ENCODE measurements around the gene VPS25.

The VPS25 gene

DNA sequence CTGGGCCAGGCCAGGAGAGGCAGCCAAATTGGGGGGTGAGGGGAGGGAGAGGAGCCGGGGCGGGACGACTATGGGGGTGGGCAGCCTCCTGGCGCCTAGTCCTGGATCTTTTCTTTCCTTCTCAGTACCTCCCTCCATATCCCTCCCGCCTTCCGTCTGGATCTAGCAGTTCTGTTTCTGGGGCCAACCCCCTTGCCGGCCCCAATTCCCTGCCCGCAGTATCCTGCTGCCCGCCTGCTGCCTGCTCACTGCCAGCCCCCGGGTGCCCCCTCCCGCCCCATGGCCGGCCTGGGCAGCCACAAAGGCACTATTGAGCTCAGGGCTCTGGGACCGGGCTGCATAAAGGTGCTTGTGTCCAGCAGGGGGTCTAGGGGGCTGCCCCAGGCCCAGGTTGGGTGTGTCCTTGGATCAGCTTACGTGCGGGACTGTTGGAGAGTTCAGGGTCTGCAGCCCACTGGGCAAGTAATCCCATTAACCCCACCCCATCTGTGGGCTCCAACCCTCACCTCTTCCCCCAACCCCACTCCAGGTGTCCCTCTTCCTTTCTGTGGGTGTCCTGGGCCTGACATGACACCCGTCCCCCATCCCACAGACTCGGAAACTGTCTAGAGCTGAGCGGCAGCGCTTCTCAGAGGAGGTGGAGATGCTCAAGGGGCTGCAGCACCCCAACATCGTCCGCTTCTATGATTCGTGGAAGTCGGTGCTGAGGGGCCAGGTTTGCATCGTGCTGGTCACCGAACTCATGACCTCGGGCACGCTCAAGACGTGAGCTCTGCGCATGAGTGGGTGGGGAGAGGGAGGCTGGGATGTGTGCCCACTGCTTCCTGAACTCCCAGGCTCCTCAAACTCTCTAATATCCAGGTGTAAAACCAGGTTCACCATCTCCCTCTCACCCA, 9.2 kb downstream of the VPS25 start:
- H3K4me3 ChIP-seq (ENCODE audit: low read depth, low read length), result peak overlapping the region; percentile 76
- TF ChIP-seq, protein P1, sequence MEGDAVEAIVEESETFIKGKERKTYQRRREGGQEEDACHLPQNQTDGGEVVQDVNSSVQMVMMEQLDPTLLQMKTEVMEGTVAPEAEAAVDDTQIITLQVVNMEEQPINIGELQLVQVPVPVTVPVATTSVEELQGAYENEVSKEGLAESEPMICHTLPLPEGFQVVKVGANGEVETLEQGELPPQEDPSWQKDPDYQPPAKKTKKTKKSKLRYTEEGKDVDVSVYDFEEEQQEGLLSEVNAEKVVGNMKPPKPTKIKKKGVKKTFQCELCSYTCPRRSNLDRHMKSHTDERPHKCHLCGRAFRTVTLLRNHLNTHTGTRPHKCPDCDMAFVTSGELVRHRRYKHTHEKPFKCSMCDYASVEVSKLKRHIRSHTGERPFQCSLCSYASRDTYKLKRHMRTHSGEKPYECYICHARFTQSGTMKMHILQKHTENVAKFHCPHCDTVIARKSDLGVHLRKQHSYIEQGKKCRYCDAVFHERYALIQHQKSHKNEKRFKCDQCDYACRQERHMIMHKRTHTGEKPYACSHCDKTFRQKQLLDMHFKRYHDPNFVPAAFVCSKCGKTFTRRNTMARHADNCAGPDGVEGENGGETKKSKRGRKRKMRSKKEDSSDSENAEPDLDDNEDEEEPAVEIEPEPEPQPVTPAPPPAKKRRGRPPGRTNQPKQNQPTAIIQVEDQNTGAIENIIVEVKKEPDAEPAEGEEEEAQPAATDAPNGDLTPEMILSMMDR (IDR thresholded peaks at IDR 0.05; ENCODE audit: insufficient read depth, low read length, missing control alignments), result no peak
- CTCF ChIA-PET, result interaction anchor here (1.0 to 5.8 kb wide), 7 partner anchors 9 to 52 kb away, joined by 3 to 34 read pairs (median 5); partner anchors contain the start of genes BECN1 and VPS25
- DNase-seq (ENCODE audit: low read depth, low spot score), result no peak
- POLR2A ChIA-PET, result interaction anchor here (0.6 to 1.9 kb wide), 3 partner anchors 9 to 22 kb away, joined by 3 to 5 read pairs (median 5); partner anchors contain the start of gene VPS25

DNA sequence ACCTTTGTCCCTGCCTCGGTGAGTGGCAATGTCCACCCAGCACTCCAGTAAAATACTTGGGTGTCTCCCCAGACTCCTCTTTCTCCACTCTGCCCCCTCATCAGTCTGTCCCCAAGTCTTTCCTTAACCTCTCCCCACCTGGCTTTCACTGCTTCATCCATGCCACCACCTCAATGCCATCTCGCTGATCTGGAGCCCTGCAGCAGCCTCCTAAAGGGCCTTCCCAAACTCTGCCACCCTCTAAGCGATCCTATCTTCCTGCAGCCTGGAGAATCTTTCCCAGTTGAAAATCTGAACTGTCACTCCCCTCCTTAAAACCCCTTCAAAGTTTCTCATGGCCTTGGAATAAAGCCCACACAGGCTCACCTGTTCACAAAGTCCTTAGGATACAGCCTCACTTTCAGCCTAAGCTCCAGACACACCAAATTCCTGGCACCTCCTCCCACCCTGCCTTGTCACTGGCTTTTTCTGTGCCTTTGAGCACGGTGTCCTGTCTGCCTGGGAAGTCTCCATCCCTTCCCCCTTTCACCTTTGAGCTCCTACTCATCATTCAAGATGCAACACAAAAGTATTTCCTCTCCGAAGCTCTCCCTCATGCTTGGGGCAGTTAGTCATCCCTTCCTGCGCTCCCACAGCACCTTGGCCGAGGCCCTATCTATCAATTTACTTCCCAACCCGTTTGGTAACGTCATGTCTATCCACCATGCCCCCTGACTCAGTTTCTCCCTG, 10.0 kb downstream of the VPS25 start:
- CTCF ChIA-PET, result interaction anchor here (1.0 to 2.2 kb wide), 4 partner anchors 10 to 51 kb away, joined by 4 to 8 read pairs (median 6); partner anchors contain the start of genes BECN1 and VPS25
- H3K4me3 ChIP-seq (ENCODE audit: low read depth, low read length), result peak overlapping the region; percentile 76
- no peak for DNase-seq (ENCODE audit: low read depth, low spot score)
- POLR2A ChIA-PET, result interaction anchor here (0.6 to 1.4 kb wide), 3 partner anchors 10 to 14 kb away, joined by 3 to 5 read pairs (median 4); partner anchors contain the start of gene VPS25
- TF ChIP-seq, protein P1 (IDR thresholded peaks at IDR 0.05; ENCODE audit: insufficient read depth, low read length, missing control alignments), result no peak

DNA sequence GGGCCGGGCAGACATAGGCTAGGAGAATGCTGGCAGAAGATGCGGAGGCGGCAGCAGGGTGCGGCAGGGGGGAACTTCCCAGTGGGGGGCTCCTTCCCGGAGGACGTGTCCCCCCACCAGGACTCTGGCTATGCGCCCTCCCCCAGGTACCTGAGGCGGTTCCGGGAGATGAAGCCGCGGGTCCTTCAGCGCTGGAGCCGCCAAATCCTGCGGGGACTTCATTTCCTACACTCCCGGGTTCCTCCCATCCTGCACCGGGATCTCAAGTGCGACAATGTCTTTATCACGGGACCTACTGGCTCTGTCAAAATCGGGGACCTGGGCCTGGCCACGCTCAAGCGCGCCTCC, 10.5 kb downstream of the VPS25 start:
- POLR2A ChIA-PET, result interaction anchor here (0.6 to 1.4 kb wide), 3 partner anchors 10 to 13 kb away, joined by 3 to 5 read pairs (median 4); partner anchors contain the start of gene VPS25
- TF ChIP-seq, protein P1 (IDR thresholded peaks at IDR 0.05; ENCODE audit: insufficient read depth, low read length, missing control alignments), result no peak
- no peak for DNase-seq (ENCODE audit: low read depth, low spot score)
- CTCF ChIA-PET, result interaction anchor here (1.0 to 1.4 kb wide), 2 partner anchors 20 to 40 kb away, joined by 4 to 6 read pairs; partner anchors contain the start of gene BECN1
- H3K4me3 ChIP-seq (ENCODE audit: low read depth, low read length), result peak overlapping the region; percentile 76

DNA sequence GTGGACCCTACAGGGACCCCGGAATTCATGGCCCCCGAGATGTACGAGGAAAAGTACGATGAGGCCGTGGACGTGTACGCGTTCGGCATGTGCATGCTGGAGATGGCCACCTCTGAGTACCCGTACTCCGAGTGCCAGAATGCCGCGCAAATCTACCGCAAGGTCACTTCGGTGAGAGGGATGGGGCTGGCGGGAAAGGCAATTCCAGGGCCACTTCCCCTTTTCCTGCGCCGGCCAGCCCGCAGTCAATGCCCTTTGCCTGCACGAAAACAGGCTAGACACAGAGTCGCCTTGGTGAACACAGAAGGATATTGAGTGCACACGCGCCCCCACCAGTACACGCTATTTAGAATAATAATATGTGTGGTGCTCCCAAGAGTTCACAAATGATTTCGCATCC, 11.2 kb downstream of the VPS25 start:
- TF ChIP-seq, protein P1 (IDR thresholded peaks at IDR 0.05; ENCODE audit: insufficient read depth, low read length, missing control alignments), result no peak
- CTCF ChIA-PET, result no interaction called here
- POLR2A ChIA-PET, result no interaction called here
- no peak for DNase-seq (ENCODE audit: low read depth, low spot score)
- no peak overlapping the region for H3K4me3 ChIP-seq (ENCODE audit: low read depth, low read length)

DNA sequence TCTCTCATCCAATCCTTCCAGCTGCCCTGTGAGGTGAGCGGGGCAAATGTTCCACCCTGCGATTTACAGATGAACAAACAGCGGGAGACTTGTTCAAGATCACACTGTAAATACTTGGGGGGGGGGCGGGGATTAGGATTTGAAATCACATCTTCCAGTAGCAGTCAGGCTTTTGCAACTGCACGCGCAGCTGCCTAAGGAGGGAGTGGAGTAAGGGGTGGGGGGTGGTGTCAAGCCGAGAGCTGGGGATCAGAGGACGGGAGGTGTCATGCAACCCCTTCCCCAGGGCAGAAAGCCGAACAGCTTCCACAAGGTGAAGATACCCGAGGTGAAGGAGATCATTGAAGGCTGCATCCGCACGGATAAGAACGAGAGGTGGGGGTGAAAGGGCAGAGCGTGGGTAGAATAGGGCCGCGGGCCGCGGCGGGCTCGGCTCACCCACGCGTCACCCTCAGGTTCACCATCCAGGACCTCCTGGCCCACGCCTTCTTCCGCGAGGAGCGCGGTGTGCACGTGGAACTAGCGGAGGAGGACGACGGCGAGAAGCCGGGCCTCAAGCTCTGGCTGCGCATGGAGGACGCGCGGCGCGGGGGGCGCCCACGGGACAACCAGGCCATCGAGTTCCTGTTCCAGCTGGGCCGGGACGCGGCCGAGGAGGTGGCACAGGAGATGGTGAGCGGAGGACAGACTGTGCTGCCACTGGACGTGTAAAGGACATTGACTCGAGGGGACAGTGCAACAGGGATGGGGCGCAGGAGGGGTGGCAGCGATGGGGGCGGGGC, 11.8 kb downstream of the VPS25 start:
- CTCF ChIA-PET, result interaction anchor here (2.3 to 2.4 kb wide), 2 partner anchors 13 to 39 kb away, joined by 5 to 8 read pairs; partner anchors contain the start of genes BECN1, CNTD1 and COA3
- no peak for DNase-seq (ENCODE audit: low read depth, low spot score)
- POLR2A ChIA-PET, result no interaction called here
- H3K4me3 ChIP-seq (ENCODE audit: low read depth, low read length), result no peak overlapping the region
- TF ChIP-seq, protein P1 (IDR thresholded peaks at IDR 0.05; ENCODE audit: insufficient read depth, low read length, missing control alignments), result no peak

Measured in AG04449 (cell line).